Suprapubic skin (tissue), 4 donors: ENCODE measurements around the gene PKN2. TPM values are rescaled to one million over a fixed set of nuclear protein-coding genes. Genes with fewer than 3 reads are reported as not detected.
"Not testable (repeated sequence)": the region's sequence is repeated elsewhere in the genome, so short reads cannot be mapped to it uniquely, and the experiment has no call there.

Source experiments
- DNase-seq, 2 donors: peaks; one replicate each; pipeline ENCODE4 v3.0.0-alpha.2; 2019; ENCODE audit warnings: low spot score in 2 of 2
- H3K27ac ChIP-seq: fragments of 200-600 bp; sonication (generic); one replicate; pipeline ENCODE4 v1.5.1; 2019
- H3K27me3 ChIP-seq: fragments of 200-600 bp; sonication (generic); one replicate; pipeline ENCODE4 v1.5.1; 2019
- H3K36me3 ChIP-seq: fragments of 200-600 bp; sonication (generic); one replicate; pipeline ENCODE4 v1.5.1; 2019
- H3K4me1 ChIP-seq: fragments of 200-600 bp; sonication (generic); one replicate; pipeline ENCODE4 v1.5.1; 2019
- H3K4me3 ChIP-seq: fragments of 200-600 bp; sonication (generic); one replicate; pipeline ENCODE4 v1.5.1; 2019; ENCODE audit warnings: mild to moderate bottlenecking
- H3K9me3 ChIP-seq: fragments of 200-600 bp; sonication (generic); one replicate; pipeline ENCODE4 v1.5.1; 2019
- EP300 ChIP-seq: sonication (generic); formaldehyde crosslinking; IDR thresholded peaks from one replicate; pipeline ENCODE4 v1.6.1; 2017; ENCODE audit warnings: antibody characterized with exemption
- POLR2A ChIP-seq, 2 donors: fragments of 450-650 bp; IDR thresholded peaks; one replicate each; pipeline ENCODE4 v1.6.1; 2017; ENCODE audit warnings: antibody characterized with exemption in 2 of 2, mild to moderate bottlenecking in 2 of 2, moderate library complexity in 2 of 2
- POLR2AphosphoS5 ChIP-seq, 3 donors: sonication (generic); formaldehyde crosslinking; IDR thresholded peaks; one replicate each; pipeline ENCODE4 v1.6.1; 2017; ENCODE audit warnings: antibody characterized with exemption in 3 of 3
- WGBS: methylation state at CpG from one replicate; pipeline ENCODE4 v1.1.5; 2018; 5-methylcytosine and 5-hydroxymethylcytosine counted together
- total RNA-seq, 4 donors: library from RNA; depleted of rRNA; stranded (reverse); fragments of >200 nt; gene quantifications; one replicate each; pipeline ENCODE4 v1.1.0, GENCODE V29; 2016
- TF ChIP-seq, protein P1 (sequence below), 2 donors: fragments of 200-600 bp in 1 of 2; fragments of 450-650 bp in 1 of 2; sonication (generic) in 1 of 2; IDR thresholded peaks; one replicate each; pipeline ENCODE4 v1.5.1; 2016 to 2019; ENCODE audit warnings: antibody characterized with exemption in 2 of 2, mild to moderate bottlenecking in 1 of 2, moderate library complexity in 1 of 2

PKN2 gene
- total RNA-seq, 4 donors from 2014 or later, result 17.7 to 68.2 (median 33.6) TPM

- WGBS, result 89% methylated on average over 5 of the region's 5 CpGs
- H3K4me1 ChIP-seq, result peaks cover 13% of the 10 kb centered on the region
Observed at GRCh38 chr1:88700425-88701013, 16.4 kb downstream of the PKN2 start.

DNA sequence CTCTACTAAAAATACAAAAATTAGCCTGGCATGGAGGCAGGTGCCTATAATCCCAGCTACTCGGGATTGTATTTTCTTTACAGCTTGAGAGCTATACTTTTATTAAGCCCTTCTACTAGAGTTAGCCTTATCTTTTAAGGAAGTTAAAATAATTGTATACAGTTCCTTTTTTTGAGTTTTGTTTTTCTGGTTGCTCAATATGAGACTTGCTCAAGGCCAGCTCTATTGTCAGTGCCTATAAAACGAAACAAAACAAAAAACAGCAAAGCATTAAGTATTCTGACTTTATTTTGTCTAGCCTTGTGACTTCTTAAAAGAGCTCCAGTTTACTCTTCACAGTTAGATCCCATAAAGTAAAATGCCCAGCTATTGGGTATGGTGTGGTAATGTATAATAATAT lies 17.2 kb downstream of the PKN2 start:
- 59% methylated on average over 2 of the region's 2 CpGs for WGBS
- Histone ChIP-seq H3K36me3 (no peaks in the 10 kb centered on the region), H3K27me3 (no peaks in the 10 kb centered on the region), H3K27ac (peak overlapping the region; percentile 28), H3K4me1 (peaks cover 13% of the 10 kb centered on the region), H3K4me3 (no peak overlapping the region), H3K9me3 (no peaks in the 10 kb centered on the region)
- TF ChIP-seq, protein P1, sequence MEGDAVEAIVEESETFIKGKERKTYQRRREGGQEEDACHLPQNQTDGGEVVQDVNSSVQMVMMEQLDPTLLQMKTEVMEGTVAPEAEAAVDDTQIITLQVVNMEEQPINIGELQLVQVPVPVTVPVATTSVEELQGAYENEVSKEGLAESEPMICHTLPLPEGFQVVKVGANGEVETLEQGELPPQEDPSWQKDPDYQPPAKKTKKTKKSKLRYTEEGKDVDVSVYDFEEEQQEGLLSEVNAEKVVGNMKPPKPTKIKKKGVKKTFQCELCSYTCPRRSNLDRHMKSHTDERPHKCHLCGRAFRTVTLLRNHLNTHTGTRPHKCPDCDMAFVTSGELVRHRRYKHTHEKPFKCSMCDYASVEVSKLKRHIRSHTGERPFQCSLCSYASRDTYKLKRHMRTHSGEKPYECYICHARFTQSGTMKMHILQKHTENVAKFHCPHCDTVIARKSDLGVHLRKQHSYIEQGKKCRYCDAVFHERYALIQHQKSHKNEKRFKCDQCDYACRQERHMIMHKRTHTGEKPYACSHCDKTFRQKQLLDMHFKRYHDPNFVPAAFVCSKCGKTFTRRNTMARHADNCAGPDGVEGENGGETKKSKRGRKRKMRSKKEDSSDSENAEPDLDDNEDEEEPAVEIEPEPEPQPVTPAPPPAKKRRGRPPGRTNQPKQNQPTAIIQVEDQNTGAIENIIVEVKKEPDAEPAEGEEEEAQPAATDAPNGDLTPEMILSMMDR (IDR thresholded peaks at IDR 0.05), result no peak
- no peak for TF ChIP-seq POLR2A (IDR thresholded peaks at IDR 0.05)
- no peak for TF ChIP-seq POLR2AphosphoS5 (IDR thresholded peaks at IDR 0.05)
- TF ChIP-seq EP300, result no peak
- no peak for DNase-seq

More at GRCh38 chr1:88700425-88701013, 16.4 kb downstream of the PKN2 start:
- Histone ChIP-seq H3K4me3 (no peak overlapping the region), H3K36me3 (no peaks in the 10 kb centered on the region), H3K27me3 (no peaks in the 10 kb centered on the region), H3K9me3 (no peaks in the 10 kb centered on the region), H3K27ac (no peak overlapping the region)
- TF ChIP-seq POLR2A (IDR thresholded peaks at IDR 0.05) (no peak), POLR2AphosphoS5 (IDR thresholded peaks at IDR 0.05) (no peak), EP300 (no peak)
- TF ChIP-seq, protein P1 (IDR thresholded peaks at IDR 0.05), result no peak
- no peak for DNase-seq

DNA sequence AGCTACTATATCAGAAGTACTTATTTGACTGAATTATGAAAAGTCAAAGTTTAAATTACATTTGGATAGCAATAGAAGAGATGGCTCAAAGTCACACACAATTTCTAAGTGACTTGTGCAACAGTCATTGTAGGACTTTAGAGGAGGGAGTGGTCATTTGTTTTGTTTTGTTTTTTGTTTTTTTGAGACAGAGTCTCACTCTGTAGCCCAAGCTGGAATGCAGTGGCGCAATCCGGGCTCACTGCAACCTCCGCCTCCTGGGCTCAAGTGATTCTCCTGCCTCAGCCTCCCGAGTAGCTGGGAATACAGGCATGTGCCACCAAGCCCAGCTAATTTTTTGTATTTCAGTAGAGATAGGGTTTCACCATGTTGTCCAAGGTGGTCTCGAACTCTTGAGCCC lies 17.7 kb downstream of the PKN2 start:
- not testable (repeated sequence) for H3K4me3 ChIP-seq, H3K36me3 ChIP-seq, H3K9me3 ChIP-seq, H3K27ac ChIP-seq, H3K27me3 ChIP-seq, DNase-seq
- 81% methylated on average over 5 of the region's 5 CpGs for WGBS
- peaks cover 13% of the 10 kb centered on the region for H3K4me1 ChIP-seq

DNA sequence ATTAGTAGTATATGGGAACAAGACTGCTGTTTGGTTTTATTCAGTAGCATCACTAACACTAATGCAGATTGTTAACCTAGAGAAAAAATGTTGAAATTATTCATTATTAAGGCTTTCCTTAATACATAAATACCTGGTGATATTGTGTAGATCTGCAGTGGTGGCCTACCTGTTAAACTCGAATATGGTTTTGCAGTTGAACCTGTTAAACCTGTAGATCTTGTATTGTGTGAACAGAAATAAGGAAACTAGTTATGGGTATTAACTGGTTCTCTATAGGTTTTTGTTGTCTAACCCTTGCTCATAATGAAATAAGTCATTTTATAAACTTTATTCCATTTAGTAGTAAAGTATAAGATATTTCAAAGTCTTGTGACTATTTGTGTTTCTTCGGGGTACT lies 23.9 kb downstream of the PKN2 start:
- no peaks in the 10 kb centered on the region for H3K27me3 ChIP-seq
- H3K4me1 ChIP-seq, result no peaks in the 10 kb centered on the region
- TF ChIP-seq, protein P1 (IDR thresholded peaks at IDR 0.05), result no peak
- TF ChIP-seq POLR2AphosphoS5 (IDR thresholded peaks at IDR 0.05) (no peak), POLR2A (IDR thresholded peaks at IDR 0.05) (no peak), EP300 (no peak)
- 66% methylated on average over 2 of the region's 2 CpGs for WGBS
- no peaks in the 10 kb centered on the region for H3K9me3 ChIP-seq
- H3K36me3 ChIP-seq, result peaks cover 7% of the 10 kb centered on the region
- no peak for DNase-seq
- no peak overlapping the region for H3K4me3 ChIP-seq
- H3K27ac ChIP-seq, result no peak overlapping the region

GRCh38 chr1:88712907-88713306 lies 28.8 kb downstream of the PKN2 start:
- H3K27me3 ChIP-seq, result not testable (repeated sequence)
- 91% methylated on average over 1 of the region's 1 CpG for WGBS

DNA sequence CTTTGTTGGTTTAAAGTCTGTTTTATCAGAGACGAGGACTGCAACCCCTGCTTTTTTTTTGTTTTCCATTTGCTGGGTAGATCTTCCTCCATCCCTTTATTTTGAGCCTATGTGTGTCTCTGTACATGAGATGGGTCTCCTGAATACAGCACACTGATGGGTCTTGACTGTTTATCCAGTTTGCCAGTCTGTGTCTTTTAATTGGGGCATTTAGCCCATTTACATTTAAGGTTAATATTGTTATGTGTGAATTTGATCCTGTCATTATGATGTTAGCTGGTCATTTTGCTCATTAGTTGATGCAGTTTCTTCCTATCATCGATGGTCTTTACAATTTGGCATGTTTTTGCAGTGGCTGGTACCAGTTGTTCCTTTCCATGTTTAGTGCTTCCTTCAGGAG lies 32.5 kb downstream of the PKN2 start:
- not testable (repeated sequence) for H3K4me1 ChIP-seq, H3K36me3 ChIP-seq, H3K9me3 ChIP-seq, DNase-seq, H3K27ac ChIP-seq, H3K27me3 ChIP-seq, H3K4me3 ChIP-seq
- 95% methylated on average over 2 of the region's 2 CpGs for WGBS

More at GRCh38 chr1:88712907-88713306, 28.8 kb downstream of the PKN2 start:
- H3K4me3 ChIP-seq, H3K27ac ChIP-seq, H3K9me3 ChIP-seq, H3K4me1 ChIP-seq, DNase-seq, H3K36me3 ChIP-seq: not testable (repeated sequence)

DNA sequence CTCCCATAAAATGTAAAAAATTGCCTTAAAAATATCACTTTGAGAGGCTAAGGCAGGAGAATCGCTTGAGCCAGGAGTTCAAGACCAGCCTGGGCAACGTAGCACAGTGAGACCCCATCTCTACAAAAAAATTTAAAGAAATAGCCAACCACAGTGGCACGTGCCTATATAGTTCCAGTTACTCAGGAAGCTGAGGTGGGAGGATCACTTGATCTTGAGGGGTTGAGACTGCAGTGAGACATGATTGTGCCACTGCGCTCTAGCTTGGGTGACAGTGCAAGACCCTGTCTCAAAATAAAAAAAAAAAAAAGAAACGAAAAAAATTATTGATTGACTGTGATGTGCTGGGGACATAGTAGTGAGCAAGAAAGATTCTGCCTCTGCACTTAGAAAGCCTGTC lies 38.4 kb downstream of the PKN2 start:
- Histone ChIP-seq H3K36me3 (no peaks in the 10 kb centered on the region), H3K27me3 (no peaks in the 10 kb centered on the region), H3K4me3 (no peak overlapping the region), H3K27ac (no peak overlapping the region), H3K9me3 (no peaks in the 10 kb centered on the region), H3K4me1 (no peaks in the 10 kb centered on the region)
- TF ChIP-seq POLR2AphosphoS5 (IDR thresholded peaks at IDR 0.05) (no peak), POLR2A (IDR thresholded peaks at IDR 0.05) (no peak), EP300 (no peak)
- TF ChIP-seq, protein P1 (IDR thresholded peaks at IDR 0.05), result no peak
- no peak for DNase-seq
- WGBS, result 92% methylated on average over 5 of the region's 5 CpGs
